22Rv1 (cell line): Measurements from ENCODE around the gene SCN8A.

ENCODE experiments used
- ZFX ChIP-seq: fragments of 450-650 bp; IDR thresholded peaks from 2 replicates; pipeline ENCODE4 v1.6.1; 2017; ENCODE audit warnings: antibody characterized with exemption, borderline replicate concordance
- TF ChIP-seq, protein P1 (sequence below): fragments of 450-650 bp; IDR thresholded peaks from 2 replicates; pipeline ENCODE4 v1.5.1; 2017; ENCODE audit warnings: mild to moderate bottlenecking

DNA sequence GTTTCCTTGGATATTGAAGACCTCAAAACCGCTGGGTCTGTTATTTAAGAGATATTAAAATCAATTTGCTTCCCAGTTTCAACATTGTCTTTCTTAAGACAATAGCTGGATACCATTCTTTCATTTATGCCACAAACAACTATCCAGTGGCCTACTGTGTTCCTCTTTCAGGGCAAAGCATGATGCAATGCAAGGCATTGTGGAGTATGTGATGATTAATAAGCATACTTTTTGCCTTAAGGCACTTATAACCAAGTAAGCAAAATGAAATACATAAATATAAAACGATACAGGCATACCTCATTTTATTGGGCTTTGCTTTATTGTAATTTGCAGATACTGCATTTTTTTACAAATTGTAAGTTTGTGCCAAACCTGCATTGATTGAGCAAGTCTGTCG is 45.5 kb downstream of the SCN8A start:
- TF ChIP-seq, protein P1, sequence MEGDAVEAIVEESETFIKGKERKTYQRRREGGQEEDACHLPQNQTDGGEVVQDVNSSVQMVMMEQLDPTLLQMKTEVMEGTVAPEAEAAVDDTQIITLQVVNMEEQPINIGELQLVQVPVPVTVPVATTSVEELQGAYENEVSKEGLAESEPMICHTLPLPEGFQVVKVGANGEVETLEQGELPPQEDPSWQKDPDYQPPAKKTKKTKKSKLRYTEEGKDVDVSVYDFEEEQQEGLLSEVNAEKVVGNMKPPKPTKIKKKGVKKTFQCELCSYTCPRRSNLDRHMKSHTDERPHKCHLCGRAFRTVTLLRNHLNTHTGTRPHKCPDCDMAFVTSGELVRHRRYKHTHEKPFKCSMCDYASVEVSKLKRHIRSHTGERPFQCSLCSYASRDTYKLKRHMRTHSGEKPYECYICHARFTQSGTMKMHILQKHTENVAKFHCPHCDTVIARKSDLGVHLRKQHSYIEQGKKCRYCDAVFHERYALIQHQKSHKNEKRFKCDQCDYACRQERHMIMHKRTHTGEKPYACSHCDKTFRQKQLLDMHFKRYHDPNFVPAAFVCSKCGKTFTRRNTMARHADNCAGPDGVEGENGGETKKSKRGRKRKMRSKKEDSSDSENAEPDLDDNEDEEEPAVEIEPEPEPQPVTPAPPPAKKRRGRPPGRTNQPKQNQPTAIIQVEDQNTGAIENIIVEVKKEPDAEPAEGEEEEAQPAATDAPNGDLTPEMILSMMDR = no peak
- TF ChIP-seq ZFX = no peak
